NCI-H226 (cell line): Measurements from ENCODE around the gene EVA1A.

Experiments used
- DNase-seq: peaks from one replicate; pipeline ENCODE4 v3.0.0-alpha.2; 2015

The EVA1A gene

DNA sequence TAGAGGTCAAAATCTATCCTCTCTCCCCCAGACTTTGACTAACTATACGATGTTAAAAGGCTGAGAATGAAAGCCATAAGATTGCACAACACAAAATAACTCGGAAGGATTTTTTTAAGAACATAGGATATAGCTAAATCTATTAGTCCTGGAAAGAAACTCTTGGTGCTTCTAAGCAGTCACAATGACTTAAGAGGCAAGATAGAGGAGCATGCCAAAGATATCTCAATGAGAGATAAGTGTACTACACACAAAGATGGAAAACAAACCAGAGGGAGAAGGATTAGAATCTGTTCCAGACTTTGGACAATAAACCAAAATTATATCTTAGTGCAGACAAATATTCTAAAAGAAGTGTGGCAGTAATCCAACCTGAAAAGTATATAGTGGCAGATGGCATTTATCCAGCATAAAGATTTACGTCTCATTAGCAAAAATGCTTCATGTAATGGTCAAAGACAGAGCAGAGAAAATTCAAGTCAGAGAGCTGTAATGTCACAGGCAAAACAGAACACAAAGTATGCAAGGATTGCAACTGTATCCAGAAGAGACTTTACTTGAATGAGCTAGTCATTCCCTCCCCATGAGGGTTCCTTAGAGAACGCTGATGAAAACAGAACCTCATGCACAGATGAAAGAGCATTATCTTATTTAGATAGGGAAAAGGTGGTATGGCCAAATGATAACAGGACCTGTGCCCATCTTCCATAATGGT, 28.8 kb upstream of the EVA1A start:
- DNase-seq, result peak; percentile 49

- peak; percentile 64 for DNase-seq
Observed at GRCh38 chr2:75587954-75588587, 27.3 kb upstream of the EVA1A start.

DNA sequence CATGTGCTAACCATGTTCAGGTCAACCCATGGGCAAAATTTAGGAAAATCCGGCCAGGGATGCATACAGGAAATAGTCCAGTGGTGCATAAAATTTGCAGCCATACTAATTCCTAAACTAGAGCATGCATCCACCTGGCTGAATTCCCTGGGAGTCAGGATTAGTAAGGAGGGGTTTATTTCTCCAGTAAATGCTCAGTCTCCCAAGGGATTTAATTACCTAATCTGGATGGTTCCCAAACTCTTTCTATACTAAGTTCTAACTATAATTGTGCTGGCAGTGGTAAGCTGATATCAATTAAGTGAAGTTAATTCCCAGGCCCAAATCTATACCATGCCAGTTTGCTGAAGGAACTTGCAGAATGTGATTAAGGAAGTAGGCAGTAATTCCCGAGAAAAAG, 26.2 kb upstream of the EVA1A start:
- DNase-seq, result no peak

GRCh38 chr2:75582840-75583239, 22.1 kb upstream of the EVA1A start:
- no peak for DNase-seq

DNA sequence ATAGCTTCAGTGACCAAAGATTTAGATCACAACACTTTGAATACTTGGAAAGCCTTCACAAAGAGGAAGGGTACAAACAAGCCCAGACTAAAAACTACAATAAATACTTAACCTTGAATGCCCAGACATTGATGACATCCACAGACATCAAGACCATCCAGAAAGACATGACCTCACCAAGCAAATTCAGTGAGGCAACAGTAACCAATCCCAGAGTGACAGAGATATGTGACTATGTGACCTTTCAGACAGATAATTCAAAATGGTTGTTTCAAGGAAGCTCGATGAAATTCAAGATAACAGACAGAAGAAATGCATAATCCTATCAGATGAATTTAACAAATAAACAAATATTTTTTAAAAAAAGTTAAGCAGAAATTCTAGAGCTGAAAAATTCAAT, 19.9 kb upstream of the EVA1A start:
- no peak for DNase-seq

GRCh38 chr2:75580156-75580555, 19.4 kb upstream of the EVA1A start:
- no peak for DNase-seq

DNA sequence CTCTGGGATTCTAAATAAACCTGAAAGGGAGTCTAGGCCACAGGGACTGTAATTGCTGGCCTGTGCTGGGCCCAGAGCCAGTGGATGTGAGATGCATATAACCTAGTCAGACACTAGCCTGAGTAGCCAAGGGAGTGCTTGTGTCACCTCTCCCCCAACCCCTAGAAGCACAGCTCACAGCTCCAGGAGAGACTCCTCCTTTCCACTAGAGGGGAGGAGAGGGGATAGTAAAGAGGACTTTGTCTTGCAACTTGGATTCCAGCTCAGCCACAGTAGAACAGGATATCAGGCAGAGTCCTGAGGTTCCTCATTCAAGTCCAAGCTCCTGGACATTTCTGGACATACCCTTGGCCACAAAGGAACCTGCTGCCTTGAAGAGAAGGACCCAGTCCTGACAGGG, 18.4 kb upstream of the EVA1A start:
- no peak for DNase-seq

DNA sequence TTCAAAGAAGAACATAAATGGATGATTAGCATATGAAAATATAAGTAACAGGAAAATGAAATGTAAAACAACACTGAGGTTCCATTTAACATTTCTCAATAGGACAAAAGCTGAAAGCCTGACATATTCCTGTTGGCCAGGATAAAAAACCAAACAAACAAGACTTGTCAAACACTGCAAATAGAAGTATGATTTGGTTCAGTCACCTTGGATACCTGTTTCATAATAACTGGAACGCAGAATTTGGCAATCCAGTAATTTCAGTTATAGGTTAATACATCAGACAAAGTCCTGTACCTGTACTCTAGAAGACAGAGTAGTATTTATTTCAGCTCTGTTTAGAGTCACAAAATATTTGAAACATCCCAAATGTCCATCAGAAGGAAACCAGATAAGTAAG, 16.5 kb upstream of the EVA1A start:
- DNase-seq, result no peak

DNA sequence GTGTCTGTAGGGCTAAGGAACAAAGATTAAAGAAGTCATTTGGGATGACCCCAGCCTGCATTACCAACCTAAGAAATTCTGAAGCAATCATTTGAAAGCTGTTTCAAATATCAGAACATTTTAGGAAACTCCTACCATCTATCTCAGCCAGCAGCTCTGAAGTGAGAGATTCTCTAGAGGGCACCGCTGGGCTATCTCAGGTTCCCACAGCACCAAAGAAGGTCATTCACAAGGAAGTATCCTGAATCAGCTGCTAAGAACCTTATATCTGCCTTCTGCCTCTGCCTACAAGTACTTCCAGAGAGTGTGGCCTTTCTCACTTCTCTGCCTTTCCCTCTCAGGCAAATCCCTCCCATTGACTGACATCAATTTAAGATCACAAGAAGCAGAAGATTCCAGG, 13.4 kb upstream of the EVA1A start:
- DNase-seq, result peak; percentile 18

- DNase-seq, result no peak
Observed at GRCh38 chr2:75573145-75573878, 12.6 kb upstream of the EVA1A start.

DNA sequence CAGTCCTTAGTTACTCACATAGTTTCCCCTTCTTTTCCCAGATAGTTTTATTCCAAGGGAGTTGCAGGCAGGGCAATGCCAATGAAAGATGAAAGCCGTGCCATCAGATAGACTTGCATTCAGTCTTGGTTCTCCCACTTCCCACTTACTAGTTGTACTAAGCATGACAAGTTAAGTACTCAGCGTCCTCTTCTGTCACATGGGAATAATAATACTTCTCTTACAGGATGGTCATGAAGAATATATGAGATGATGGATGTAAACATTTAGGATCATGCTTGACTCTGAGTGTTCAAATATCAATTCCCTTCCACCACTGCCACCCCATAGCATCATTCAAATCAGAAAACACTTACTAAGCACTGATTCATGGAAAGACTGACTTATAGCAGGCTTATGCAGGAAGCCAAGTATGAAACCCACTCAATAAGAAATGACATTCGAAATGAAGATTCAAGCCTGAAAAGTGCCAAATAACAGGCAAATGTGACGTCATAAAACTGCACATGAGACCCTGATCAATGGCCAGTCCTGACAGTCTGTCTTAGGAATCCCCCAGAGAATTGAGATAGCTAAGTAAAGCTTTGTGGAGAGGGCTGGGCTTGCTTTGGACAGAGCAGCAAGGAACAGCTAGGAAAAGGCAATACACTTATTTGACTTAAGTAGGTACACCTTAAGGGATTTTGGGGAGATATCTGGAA, 11.1 kb upstream of the EVA1A start:
- no peak for DNase-seq

DNA sequence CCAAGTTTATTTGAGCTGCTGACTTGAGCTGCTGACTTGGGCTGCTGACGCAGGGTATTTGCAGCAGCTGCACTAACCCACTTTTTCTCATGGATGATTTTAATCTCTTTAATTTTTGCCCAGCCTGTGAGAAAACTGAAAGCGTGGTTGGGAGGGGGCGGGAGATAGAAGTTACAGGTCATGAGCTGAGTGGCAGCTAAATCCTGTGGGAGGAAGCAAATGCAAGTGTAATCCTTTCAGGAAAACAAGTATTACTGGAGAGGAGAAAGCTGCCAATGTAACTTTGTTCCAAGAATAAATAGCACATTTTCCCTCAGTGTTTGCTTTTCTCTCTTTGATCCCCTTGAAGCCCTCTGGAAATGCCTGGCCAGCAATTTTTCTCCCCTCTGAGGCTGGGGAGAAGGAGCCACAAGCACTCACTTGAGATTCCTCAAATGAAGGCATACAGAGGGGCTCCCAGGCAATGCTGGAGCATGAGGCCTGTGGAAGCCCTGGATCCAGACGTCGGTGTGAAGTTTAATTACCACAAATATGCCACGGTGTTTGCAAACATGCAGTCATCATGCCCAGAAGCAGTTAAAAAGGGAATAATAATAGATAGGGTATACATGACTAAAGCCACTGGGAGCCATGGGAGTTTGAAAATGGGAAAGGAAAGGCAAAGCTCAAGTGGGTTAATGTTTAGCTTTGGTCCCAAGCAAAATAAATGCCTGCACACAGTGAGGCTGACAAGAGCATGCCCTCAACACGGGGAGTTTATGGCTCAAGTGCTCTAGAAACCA, 10.4 kb upstream of the EVA1A start:
- DNase-seq, result no peak

- DNase-seq, result no peak
Observed at GRCh38 chr2:75570024-75570947, 9.5 kb upstream of the EVA1A start.

- no peak for DNase-seq
Observed at GRCh38 chr2:75569546-75569945, 8.8 kb upstream of the EVA1A start.

GRCh38 chr2:75568174-75568573, 7.4 kb upstream of the EVA1A start:
- DNase-seq, result no peak

DNA sequence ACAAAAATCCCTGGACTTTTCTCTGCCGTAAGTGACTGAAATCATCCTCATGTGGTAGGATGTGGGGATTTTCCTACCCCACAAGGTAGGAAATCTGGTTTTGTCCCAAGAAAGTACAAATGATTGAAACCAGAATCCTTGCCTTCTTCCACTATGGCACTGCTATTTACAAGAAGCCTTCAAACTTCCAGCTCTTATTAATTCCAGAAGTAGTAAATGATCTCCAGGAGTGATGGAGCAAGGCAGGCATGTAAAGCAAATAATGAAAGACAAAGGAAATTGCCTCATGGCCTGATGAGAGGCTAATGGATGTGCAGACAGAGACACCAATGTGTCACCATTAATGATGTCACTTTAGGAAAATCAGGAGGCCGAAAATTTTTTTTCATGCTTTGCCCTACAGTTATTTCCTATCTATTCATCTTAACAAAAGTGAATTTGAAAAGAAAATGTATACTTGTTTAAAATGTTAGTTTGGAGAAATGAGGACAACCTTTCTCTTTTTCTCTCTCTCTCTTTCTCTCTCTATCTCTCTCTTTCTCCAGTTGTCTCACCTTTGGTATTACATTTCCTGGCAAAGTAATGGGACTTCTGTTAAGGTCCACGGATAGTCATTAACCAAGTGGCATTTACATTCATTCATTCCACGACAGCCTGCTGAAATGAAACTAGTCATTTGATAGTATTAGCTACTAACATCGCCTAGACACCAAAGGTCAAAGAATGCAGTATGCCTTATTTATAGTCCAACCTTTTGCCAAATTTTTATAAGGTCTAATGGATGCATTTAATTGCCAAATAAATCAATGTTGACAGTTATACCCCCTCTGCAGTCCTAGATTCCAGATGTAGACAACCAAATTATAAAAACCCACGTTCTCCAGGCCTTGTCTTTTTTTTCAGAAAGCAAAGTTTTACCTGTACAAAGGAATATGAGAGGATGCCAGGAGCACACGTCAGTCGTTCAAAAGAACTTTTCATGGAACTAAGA, 5.0 kb upstream of the EVA1A start:
- no peak for DNase-seq

DNA sequence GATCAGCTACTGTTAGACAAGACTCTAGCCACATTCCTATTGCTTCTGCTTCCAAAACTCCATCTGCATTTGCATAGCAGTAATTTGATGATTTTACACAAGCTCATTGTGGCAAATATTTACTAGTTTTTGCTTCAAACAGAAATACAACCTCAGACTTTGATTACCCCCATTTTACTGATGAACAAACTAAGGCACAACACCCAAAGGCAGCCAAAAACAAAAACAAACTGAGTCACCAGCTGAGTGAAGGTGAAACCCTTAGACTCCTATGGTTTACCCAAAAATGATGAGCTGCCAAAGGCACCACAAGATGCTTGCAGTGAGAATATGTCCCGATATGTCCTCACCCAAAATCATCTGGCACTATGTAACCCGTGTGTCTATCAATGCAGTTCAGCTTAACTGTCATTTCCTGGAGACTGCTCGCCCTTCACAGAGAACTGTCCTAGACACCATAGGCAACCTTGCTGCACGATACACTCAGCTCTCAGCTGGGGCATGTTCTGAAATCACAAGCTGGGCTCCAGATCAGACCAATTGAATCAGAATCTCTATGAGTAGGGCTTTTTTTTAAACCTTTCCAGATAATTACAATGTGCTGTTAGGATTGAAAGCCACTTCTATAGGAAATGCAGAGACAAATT, 4.1 kb upstream of the EVA1A start:
- DNase-seq, result no peak

DNA sequence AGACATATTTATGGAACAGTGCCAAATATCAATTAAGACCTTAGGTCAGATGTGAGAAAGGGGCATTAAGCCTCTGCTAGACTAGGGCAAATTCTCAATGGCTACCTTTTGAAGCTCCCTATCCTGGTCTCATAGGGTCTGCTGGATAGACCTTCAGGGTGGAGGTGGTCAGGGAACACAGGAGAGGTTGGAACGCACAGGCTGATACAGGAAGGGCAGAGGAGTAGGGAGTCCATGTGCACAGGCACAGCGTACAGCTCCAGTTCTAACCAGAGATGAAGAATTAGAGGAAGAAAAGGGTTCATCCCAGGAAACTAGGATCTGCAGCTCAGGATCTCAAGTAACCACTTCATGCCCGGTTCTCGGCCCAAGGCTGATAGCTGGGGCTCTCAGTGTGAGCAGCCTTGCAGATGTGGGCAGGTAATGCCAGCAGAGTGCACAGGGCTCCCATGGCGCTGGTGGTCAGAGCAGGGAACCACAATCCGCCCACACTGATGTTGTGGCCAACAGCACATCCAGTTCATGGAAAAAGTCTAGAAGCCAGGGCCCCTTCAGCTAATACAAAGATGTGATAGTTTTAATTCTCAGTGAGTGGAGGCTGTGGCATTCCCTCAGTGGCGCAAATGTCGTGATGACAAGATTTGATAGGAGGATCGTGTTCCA, 3.4 kb upstream of the EVA1A start:
- no peak for DNase-seq

DNA sequence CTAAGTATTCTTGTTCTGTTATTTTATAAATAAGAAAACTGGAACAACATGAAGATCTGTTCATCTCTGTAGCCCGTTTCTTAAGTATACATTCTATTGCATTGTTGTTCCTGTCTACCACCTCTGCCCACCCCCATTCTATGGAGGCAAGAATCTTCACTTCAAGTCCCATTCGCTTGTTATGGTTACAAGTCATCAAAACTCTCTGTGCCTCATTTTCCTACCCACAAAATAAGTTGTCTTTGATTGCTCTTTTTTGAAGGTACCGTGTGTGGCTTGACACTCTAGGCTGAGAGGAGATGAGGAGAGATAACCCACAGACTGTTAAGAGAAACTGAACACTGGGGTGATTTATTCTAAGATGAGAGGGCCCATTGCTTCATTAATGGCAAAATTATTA, 2.9 kb upstream of the EVA1A start:
- DNase-seq, result no peak
